ENCODE measurements around the gene PRKCA.
"Not testable (repeated sequence)": the region's sequence is repeated elsewhere in the genome, so short reads cannot be mapped to it uniquely, and the experiment has no call there.

PRKCA gene
- total RNA-seq = 90.6 to 136 (median 121) reads per million in 4 donors

DNA sequence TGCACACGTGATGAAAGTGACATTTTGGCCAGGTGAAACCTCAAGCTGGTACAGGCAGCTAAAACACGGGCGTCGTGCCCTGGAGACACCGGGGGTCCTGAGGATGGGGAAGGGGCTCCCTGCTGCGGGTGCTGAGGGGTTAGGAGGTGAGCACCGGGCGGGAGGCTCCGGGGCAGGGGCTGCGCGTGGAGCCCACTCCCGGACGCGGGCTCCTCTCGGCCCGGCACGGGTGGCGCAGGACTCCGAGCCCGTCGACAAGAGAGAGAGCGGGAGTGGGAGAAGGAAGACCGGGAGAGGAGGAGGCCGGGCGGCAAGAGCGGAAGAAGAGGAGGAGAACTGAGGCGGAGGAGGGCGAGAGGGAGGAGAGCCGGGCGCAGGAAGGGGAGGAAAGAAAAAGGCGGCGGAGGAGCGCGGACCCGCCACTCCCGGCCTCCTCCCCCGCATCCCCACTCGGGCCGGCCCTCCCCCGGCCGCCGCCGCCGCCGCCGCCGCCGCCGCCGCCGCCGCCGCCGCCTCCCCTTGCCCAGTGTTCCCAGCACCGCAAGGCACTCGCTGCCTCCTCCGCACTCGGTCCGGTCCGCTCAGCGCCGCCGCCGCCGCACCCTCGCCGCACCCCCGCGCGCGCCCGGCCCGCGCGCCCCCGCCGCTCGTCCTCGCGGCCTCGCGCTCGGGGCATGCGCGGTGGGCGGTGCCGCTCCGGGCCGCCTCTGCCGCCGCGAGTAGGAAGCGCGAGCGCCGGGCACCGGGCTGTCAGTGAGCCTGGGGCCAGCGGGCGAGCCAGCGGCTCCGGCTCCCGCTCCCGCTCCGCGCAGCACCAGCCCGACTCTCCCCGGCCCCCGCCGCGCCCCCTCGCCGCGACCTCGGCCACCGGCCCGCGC lies at the start of gene PRKCA:
PRKCA (plus strand) TSS at position 750 of the 878 bp plus-strand sequence.
- DNase-seq = peak; percentile 43 to 78 (median 58)

DNA sequence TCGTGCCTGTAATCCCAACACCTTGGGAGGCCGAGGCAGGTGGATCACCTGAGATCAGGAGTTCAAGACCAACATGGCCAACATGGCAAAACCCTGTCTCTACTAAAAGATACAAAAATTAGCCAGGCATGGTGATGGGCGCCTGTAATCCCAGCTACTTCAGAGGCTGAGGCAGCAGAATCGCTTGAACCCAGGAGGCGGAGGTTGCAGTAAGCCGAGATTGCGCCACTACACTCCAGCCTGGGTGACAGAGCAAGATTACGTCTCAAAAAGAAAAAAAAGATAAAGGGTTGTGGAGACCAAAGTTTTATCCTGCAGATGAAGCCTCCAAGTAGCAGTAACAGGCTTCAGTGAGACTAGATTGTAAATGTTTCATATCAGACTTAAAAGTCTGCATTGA lies 49.0 kb upstream of the PRKCA start:
- DNase-seq = not testable (repeated sequence)

DNA sequence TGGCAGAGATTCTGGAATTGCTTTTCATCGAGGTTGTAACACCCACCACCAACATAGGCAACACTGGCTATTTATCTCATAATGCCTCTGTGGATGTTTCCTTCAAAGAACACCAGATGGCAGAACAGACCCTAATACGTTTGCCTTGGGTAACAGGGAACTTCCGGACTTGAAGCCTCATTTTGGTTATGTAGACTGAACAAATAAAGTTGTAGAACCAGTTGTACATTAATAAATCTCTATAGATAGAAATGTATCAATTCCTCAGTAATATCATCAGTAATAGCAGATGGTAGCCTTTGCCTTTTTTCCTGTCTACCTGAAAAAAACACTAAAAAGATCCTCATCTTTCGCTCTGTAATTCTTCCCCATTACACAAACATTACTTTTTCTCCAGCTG lies 47.3 kb upstream of the PRKCA start:
- peak in 4 of 5 donors; percentile 6 to 81 (median 23) for DNase-seq

DNA sequence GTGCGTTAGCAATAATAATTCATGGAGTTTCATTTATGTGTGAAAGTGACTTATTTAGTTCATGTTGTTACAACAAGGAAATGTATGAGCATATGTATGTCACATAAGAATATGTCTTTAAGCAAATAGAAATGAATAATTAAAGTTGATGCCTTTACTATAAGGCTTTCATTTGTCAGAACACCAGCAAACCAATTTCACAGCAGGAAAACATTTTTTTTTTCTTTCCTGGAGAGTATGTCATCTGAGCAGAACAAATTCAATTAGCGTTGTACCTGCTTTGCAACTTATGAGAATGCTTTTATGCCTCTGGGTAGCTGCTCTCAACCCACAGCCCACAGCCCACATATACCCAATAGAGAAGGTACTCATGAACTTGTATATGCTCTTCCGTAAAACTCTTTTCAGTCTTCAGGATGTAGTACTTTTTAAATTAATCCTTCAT lies 46.9 kb upstream of the PRKCA start:
- DNase-seq = peak in 1 of 5 donors; percentile 35

DNA sequence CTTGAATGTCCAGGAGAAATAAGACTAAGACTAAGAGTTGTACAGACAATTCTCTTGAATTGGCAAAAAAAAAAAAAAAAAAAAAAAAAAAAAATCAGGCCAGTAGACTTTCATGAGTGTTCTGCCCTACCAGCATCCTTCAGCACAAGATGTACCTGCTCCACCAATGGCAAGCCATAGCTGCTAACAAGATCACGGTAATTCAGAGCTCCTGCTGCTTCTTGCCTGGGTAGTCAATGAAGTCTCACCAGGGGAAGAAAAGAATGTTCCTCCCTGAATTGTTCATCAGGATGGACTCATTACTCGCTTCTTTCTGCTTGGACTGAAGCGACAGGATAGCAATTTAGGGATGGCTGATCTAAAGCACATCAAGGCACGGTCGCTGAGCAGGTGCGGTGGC lies 42.1 kb upstream of the PRKCA start:
- DNase-seq = no peak

DNA sequence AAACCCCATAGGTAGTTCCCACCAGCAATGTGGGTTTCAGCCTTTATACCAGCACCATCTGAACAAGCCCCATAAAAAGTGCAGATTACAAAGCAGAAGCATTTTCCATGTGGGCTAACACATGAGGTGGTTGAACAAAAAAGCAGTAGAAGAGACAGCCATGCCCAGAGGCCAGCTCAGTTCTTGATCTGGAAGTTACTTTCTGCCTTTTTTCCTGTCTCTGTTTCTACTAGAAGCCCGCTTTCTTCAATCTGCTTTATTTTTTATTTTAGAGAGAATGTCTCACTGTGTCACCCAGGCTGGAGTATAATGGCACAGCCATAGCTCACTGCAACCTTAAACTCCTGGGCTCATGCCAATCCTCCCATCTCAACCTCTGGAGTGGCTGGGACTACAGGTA lies 41.7 kb upstream of the PRKCA start:
- DNase-seq = no peak

DNA sequence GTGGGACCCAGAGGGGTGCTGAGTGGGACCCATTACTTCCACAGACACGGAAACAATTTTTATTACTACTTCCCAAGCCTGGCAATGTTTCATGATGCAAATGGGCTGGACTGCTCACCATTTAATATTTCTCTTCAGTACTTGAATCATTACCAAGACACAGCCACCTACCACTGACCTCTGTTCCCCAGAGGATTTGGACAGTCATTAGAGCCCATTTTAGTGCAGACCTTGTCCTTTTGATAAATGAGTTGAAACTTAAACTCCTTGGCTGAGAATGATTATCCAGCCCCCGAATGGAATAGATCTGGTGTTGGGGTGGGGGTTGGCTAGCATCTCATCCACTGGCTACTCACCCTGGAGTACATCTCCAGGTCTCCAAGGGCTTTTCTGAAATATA lies 39.6 kb upstream of the PRKCA start:
- DNase-seq = no peak

DNA sequence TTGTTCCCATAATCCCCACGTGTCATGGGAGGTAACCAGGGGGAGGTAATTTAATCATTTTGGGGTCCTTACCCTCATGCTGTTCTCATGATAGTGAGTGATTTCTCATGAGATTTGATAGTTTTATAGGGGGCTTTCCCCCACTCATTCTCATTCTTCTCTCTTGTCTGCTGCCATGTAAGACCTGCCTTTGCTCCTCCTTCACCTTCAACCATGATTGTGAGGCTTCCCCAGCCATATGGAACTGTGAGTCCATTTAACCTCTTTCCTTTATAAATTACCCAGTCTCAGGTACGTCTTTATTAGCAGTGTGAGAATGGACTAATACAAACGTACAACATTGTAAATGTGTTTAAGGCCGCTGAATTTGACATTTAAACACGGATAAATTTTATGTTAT lies 37.7 kb upstream of the PRKCA start:
- DNase-seq = no peak

DNA sequence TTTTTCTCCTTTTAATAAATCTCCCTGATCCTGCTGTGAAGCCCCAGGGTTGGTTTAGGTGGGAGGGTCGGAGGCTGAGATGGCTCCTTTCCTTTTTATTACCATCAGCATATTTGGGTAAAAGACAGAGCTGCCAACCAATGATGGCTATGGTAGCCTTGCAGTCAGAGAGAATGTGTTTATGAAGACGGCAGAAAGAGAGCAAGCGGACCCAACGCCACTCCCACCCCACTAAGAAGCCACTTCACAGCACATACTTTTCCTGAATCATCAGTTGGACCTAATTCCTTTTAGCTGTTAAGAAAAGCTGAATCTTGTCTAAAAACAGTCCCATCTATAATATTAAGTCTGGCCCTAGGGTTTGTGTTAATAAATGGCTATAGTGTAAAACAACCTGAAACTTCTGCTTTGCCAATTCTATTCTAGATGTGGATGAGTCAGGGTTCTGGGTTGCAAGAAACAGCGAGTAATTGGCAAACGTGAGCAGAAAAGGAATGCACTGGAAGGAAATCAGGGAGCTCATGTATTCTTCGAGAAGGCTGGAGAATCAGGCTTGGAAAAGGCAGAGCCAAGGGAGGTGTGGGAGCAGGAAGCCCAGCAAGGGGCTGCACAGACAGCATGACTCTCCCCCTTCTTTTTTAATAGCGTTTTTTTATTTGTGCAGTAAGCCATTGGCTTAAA lies 34.0 kb upstream of the PRKCA start:
- DNase-seq = no peak

DNA sequence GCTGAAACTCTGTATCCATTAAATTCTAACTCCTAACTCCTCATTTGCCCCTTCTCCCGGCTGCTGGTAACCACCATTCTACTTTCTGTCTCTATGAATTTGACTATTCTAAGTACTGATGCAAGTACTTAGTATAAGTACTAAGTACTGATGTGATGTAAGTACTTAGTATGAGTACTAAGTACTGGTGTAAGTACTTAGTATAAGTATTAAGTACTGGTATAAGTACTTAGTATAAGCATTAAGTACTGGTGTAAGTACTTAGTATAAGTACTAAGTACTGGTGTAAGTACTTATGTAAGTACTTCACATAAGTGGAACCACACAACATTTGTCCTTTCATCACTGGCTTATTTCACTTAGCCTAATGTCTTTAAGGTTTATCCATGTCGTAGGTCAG lies 32.3 kb upstream of the PRKCA start:
- DNase-seq = no peak

DNA sequence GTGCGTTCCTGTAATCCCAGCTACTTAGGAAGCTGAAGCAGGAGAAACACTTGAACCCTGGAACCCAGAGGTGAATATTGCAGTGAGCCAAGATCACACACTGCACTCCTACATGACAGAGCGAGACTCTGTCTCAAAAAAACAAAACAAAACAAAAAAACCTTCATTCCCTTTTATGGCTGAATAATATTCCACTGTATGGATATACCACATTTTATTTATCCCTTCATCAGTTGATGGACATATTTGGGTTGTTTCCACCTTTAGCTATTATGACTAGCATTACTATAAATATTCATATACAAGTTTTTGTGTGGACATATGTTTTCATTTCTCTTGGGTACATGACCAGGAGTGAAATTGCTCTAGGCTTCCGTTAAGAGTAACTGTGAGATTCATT lies 30.9 kb upstream of the PRKCA start:
- DNase-seq = no peak

DNA sequence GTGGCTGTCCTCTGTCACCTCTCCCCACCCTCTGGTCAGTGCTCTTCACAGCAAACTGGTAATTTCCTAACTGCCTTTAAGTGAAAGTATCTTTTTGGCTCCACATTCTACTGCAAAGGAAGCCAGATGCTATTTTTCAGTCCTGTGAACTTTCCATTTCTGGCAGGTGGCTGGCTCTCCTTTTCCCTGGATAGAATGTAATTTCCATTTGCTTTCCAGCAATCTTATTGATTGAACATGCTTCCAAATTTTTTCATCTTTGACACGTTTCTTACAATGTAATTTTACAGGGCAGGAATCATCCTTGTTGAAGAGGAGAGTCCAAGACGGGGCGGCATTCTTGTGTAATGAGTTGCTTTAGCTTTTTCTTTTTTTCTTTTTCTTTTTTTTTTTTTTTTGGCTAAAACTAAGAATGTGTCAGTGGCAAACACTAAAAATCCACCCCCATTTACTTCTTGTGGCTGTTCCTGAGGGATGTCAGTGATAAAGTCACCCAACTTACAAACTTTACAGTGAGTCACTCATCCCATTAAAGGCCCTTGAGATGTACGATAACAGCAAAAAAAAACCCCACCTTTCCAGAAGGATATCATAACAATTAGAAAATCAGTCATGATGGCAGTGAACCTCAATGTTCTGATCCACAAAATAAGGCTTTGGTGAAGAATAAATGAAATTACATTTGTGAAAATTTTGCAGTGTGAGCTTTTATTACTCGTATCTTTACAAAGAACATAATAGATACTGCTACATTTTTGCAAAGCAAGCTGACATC lies 29.4 kb upstream of the PRKCA start:
- no peak for DNase-seq

DNA sequence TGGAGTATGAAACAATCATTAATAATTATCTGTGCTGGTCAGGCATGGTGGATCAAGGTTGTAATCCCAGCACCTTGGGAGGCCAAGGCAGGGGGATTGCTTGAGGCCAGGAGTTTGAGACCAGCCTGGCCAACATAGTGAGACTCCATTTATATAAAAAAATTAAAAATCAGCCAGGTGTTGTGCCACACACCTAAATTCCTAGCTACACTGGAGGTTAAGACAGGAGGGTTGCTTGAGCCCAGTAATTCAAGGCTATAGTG lies 28.9 kb upstream of the PRKCA start:
- no peak for DNase-seq

DNA sequence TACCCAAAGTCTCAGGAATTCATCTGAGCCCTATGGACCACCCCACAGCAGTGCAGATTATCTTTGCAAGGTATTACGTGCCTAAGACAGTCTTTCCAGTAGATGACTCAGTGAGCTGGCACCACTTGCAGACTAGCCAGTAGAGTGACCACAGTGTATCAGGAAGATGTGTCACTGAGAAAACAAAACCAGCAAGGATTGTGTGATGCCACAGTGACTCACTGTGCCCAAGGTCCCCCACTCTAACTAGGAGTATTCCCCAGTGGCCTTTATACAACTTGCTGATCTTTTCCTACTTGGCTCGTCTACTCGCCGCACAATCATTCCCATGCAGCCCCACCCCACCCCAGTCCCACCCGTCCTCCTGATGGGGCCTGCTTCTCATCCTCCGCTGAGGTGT lies 26.8 kb upstream of the PRKCA start:
- peak in 1 of 5 donors; percentile 29 for DNase-seq

DNA sequence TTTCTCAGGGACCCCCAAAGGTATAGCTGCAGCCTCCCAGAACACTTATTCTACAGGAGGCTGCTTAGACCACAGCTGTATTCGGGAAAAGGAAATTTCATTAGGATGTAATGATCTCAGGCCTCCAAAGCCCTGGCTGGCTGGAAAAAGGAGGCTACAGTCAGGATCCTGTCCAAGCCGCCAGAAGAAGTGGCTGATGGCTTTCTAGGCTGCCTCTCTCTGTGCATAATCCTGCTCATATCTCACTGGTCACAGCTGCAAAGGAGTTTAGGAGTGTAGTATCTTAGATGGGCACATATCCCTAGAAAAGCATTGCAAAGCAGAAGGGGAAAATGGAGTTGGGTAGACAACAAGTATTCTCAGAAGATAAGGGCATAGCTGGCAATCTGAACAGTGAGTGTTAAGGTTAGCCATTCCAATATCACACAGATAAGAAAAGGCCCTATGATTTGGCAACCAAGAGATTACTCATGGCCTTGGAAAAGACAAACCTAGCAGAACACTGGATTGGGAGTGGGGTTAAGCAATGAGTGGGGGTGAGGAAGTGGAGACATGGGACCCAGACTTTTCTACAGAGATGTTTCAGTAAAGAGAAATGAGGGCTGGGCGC lies 26.0 kb upstream of the PRKCA start:
- DNase-seq = no peak

DNA sequence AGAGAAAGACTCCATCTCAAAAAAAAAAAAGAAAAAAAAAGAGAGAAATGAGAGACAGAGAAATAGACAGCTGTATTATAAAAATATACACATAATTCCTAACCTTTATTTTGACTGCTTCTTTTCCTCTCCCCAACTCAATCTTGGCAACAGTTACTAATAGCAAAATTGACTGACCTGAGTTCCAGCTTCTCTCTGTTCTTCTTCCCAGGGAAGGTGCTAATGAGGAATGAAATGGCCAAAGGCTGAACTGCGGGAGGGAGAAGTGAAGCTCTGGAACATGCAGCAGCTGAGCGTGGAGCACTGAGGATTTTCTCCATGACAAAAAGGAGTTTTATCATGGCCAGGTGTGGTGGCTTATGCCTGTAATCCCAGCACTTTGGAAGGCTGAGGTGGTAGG lies 25.2 kb upstream of the PRKCA start:
- no peak for DNase-seq

DNA sequence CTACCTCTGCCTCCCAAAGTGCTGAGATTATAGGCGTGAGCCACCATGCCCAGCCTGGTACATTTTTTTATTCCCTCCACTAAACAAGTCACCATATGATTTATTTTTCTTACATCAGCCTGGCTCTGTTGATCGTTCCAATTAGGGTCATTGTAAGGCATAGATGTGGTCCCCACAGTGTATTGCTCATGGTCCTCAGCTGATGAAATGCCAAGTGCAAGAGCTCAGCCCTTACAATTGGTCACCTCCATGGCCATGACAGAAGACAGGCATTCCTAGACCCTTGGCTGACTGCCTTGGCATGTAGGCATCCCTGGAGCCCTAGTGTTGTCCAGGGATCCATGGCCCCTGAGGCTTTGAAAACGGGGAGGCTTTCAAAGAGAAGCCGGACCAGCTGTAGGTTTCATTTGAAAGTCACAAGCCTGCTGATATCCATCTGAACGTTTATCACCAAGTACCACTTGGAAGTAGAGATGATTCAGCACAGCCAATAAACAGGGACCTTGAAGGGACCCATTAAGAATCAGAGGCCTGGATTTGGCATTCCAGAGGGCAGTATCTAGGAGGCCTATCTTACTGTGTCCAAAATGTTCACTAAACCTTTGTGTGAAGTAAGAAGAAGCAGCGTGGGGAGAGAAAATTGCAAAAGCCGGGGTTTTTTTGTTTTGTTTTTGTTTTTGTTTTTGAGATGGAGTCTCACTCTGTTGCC lies 20.6 kb upstream of the PRKCA start:
- DNase-seq = no peak

DNA sequence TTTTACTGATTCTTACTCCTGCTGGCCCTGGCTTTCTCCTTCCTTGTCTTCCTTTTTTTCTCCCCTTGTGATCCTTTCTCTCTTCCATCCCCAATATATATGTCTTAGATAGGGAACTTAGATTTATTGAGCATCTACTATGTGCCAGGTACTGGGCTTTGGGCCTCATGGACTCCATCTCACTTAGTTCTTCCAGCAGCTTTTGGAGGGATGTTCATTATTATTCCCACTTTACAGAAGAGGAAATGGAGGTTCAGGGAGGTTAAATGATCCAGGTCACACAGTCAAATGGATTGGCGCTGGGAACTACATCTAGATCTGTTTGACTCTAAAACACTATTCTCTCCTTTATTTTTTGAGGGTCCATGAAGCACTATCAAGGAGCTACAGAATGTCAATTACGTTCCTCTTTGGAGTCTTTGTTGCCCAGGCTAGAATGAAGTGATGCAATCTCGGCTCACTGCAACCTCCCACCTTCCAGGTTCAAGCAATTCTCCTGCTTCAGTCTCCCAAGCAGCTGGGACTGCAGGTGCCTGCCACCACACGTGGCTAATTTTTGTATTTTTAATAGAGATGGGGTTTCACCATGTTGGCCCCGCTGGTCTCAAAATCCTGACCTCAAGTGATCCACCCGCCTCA lies 19.0 kb upstream of the PRKCA start:
- no peak for DNase-seq

DNA sequence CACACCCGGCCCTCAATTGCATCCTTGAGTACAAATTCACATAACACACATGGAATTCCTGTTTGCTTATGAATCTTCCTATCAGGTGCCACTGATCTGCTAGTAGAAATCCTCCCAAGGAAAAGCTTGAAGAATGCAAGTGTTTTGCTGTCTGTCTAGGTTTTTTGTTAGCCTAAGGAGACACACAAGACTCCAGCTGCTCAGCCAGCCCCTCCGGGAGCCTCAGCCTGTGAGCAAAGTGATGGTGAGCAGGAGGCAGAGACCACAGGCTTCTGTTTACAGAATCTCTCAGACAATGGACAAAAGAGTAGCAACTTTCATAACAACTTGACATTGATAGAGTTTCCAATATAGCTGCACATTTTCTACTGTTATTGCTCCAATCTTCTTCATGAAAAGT lies 18.4 kb upstream of the PRKCA start:
- no peak for DNase-seq

DNA sequence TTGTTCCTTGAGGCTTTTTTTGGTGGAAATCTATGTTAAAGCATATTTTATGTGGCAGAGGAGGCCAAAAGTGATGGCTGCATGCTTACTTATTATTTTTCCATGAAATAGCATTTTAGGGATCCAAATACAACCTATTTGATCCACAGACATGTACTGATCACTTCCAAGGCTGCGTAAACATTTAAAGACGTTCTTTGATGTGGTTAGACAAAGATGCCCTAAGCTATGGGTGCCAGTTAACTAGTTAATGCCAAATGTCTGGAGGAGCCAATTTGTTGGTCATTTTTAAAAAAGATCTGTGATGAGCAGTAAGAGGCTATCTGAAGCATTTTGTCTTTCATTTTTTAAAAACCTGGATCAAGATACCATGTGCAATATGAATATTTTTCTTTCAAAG lies 17.3 kb upstream of the PRKCA start:
- DNase-seq = no peak

DNA sequence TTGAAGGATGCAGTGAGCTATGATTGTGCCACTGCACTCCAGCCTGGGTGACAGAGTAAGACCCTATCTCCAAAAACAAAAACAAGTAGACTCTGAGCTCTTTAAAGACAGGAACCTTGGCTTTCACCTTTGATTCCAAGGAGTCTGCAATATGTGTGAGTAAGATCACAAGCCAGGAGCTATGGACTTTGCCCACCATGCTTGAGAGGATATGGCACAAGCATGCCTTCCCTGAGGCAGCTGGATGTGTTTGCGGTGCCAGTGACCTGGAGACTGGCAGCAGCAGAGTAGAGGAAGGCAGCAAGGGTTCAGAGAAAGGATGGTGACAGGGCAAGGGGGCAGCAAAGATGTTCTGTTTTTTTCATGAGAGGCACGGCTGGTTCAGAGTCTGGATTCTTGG lies 14.5 kb upstream of the PRKCA start:
- DNase-seq = no peak

DNA sequence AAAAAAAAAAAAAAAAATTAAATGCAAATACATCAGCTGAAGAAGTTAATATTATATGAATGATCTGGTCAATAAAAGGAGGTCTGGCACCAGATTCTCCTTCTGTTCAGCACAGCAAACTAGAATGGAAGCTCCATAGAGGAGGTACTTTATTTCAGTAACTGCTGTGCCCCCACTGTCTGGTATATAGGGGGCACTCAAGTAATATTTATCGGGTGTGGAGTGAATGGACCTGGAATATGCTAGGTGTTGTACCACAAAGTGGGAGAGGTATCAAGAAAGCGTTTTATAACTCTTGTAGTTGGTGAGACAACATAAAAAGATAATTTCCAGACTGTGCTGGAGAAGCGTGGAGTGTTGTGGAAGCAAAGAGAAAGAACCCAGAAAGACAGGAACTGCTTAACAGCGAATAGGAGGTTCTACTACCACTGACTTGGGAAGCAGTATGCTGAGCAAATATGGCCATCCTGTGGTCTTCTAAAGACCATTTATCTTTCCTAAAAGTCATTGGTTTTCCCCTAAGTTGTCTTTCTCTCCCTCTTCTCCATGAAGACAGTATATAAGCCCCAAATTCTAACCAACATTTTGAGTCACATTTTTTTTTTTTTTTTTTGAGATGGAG lies 12.2 kb upstream of the PRKCA start:
- DNase-seq = no peak

Measured in T-helper 1 cell (primary cell).